ENCODE results near the gene PPP2R2C.

The PPP2R2C gene

DNA sequence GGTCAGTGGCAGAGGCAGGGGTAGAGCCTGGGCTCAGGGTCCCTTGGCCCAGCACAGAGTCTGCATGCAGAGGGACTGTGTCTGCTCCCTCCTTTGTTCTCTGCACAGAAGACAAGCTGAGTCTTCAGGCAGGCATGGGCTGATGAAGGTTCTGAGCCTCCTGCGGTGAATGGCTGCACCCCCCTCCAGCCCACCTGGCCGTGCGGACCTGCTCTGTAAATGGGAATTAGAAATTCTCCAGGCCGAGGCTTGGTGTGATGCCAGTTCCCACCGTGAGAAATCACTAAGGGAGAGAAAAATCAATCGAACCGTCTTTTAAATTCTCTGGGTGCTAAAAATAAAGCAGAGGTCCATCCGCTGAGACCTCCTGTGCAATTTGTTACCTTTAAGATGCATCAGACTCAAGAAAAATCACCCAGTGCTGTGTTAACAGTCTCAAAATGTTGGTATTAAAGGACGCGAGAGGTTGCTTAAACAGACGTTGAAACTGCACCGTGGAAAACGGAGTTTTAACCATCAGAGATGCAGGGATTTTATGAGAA lies 106.8 kb downstream of the PPP2R2C start:
- H3K27me3 Mint-ChIP-seq, result peaks cover 4% of the 10 kb centered on the region
- H3K36me3 Mint-ChIP-seq, result no peaks in the 10 kb centered on the region
- H3K4me1 Mint-ChIP-seq, result no peaks in the 10 kb centered on the region
- DNase-seq, result no peak
- H3K4me3 Mint-ChIP-seq, result no peak overlapping the region
- CTCF ChIA-PET, result no interaction called here
- H3K27ac Mint-ChIP-seq, result no peak overlapping the region
- H3K9me3 Mint-ChIP-seq, result no peaks in the 10 kb centered on the region

DNA sequence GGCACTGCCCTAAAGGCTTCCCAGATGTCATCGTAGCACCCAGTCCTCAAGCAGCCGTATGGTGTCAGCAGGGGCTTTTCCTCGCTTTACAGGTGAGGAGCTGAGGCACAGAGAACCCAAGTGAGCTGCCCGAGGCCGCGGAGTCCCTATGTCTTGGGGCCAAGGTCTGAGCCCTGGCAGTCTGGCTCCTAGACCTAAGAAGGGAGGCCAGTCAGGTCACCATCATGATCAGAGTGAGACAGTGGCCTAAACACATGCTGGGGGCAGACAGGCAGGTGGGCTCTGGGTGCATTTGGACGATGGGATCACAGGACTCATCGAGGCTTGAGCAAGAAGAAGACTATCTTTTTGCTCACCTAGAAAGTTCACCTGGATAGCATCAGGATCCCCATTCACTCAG lies 107.8 kb downstream of the PPP2R2C start:
- Mint-ChIP-seq H3K27me3 (peaks cover 4% of the 10 kb centered on the region), H3K27ac (no peak overlapping the region), H3K36me3 (no peaks in the 10 kb centered on the region), H3K4me3 (no peak overlapping the region), H3K4me1 (no peaks in the 10 kb centered on the region), H3K9me3 (no peaks in the 10 kb centered on the region)
- no peak for DNase-seq
- CTCF ChIA-PET, result no interaction called here

DNA sequence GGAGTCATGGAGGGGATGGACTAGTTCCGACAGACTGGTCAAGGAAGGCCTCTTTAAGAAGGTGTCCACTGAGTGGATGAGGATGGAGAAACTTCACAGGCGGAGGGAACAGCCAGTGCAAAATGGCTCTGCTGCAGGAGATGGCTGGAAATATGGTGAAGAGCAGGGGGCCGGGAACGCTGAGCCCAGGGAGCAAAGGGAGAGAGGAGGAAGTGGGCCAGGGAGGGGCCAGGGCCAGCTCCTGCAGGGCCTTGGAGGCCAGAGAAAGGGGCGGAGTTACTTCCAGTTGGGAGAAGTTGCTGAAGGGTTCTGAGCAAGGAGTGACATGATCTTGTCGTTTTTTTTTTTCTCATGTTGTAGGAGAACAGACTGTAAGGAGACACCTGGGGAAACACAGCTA lies 108.3 kb downstream of the PPP2R2C start:
- Mint-ChIP-seq H3K9me3 (no peaks in the 10 kb centered on the region), H3K27ac (no peak overlapping the region), H3K36me3 (no peaks in the 10 kb centered on the region), H3K4me1 (no peaks in the 10 kb centered on the region), H3K27me3 (peaks cover 4% of the 10 kb centered on the region), H3K4me3 (no peak overlapping the region)
- no peak for DNase-seq
- CTCF ChIA-PET, result no interaction called here

DNA sequence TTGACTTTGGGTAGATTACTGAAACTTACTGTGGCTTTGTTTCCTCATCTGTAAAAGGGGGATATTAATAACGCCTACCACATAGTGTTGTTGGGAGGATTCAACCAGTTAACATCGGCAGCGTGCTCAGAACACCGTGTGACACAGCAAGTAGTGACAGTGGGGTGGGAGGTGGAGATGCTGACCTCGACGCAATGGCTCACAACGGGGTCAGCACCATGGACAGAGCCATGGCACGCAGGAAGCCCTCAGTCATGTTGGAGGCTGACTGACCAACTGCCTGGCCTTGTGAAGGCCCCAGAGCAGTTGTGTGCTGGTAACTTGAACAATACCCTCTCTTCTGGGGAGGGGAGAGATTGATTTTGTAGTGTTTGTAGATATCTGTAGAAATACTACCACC lies 109.5 kb downstream of the PPP2R2C start:
- CTCF ChIA-PET, result no interaction called here
- H3K9me3 Mint-ChIP-seq, result no peaks in the 10 kb centered on the region
- no peaks in the 10 kb centered on the region for H3K36me3 Mint-ChIP-seq
- no peaks in the 10 kb centered on the region for H3K4me1 Mint-ChIP-seq
- peak; percentile 64 for DNase-seq
- H3K27ac Mint-ChIP-seq, result no peak overlapping the region
- H3K27me3 Mint-ChIP-seq, result peaks cover 4% of the 10 kb centered on the region
- no peak overlapping the region for H3K4me3 Mint-ChIP-seq

DNA sequence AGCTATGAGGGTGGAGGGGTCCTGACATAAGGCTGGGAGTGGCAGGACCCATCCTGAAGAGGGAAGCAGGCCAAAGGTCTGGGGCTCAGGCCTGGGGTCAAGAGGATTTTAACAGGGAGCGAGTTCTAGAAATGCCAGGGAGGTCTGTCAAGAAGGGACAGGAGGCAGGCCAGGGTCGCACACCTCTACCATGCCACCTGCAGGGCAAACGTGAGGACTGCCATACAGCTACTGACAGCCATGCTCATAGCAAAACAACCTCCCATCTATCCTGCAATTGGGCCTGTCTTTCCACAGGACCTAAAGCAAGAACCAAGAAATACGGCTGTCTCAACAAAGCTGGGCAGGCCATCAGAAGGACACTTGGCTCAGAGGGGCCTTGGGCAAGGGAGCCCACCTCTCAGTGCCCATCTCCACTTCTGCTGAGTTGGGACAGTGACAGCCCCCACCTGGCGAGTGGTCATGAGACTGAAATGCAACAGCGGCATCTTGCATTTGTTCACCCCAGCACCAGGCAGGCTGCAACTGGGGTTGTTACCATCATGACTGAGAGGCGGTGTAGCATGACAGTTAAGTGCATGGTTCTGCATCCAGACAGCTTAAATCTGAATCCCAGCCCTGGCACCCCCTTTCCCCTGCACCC lies 110.0 kb downstream of the PPP2R2C start:
- Mint-ChIP-seq H3K4me3 (no peak overlapping the region), H3K9me3 (no peaks in the 10 kb centered on the region), H3K36me3 (no peaks in the 10 kb centered on the region), H3K27ac (no peak overlapping the region), H3K4me1 (no peaks in the 10 kb centered on the region), H3K27me3 (peaks cover 4% of the 10 kb centered on the region)
- DNase-seq, result no peak
- CTCF ChIA-PET, result interaction anchor here (0.7 kb wide), 1 partner anchor 91 kb away, joined by 3 read pairs; no protein-coding TSS in a partner anchor

DNA sequence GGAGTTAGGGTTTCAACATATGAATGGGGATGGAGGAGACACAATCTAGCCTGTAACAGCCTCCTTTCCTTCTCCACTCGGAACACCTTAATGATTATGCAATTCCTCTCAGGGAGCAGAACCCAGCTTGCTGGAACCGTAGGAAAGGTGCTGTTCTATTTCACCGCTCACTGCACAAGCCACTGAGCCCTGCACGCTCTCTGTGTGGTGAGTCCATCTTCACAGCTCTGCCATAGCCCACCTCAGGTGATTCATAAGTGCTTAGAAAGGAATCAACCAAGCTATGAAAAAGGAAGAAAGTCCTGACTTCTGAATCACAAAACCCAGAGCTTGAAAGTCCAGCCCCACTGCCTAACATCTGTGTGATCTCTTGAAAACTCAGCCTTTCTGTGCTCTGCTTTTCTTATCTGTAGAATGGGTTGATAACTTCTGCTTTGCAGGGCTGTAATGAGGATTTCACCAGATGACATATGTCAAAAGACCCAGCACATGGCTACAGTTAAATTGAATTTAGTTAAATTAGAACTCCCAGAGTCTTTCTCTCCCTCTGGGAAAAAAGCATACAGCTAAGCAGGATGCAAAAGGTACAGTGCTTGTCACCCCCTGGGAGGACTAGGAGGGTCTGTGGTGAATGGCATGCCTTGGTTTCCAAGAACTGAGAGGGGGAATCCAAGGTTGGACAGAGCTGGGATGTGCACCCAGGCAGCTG lies 111.2 kb downstream of the PPP2R2C start:
- no peak for DNase-seq
- no peaks in the 10 kb centered on the region for H3K4me1 Mint-ChIP-seq
- no peaks in the 10 kb centered on the region for H3K36me3 Mint-ChIP-seq
- H3K9me3 Mint-ChIP-seq, result no peaks in the 10 kb centered on the region
- H3K4me3 Mint-ChIP-seq, result no peak overlapping the region
- CTCF ChIA-PET, result no interaction called here
- peaks cover 8% of the 10 kb centered on the region for H3K27me3 Mint-ChIP-seq
- H3K27ac Mint-ChIP-seq, result no peak overlapping the region

DNA sequence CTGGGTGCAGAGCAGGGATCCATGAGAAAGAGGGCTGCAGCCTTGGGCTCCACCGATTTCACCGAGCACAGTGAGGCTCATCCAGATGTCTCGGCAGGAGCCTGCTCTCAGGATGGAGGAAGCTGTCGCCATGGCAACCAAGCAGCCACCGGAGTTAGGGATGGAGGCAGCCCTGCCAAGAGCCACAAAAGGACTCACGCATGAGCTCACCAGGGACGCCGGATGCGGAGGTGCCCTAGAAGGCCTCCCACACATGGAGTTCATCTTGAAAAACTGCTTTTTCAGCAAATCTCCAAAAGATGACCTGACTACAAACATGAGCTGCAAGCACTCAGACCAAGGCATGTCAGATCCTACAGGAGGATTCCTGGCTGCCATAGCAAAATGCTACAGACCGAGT lies 112.0 kb downstream of the PPP2R2C start:
- no peak for DNase-seq
- H3K27me3 Mint-ChIP-seq, result peaks cover 8% of the 10 kb centered on the region
- no peak overlapping the region for H3K27ac Mint-ChIP-seq
- H3K9me3 Mint-ChIP-seq, result no peaks in the 10 kb centered on the region
- H3K4me1 Mint-ChIP-seq, result no peaks in the 10 kb centered on the region
- H3K4me3 Mint-ChIP-seq, result no peak overlapping the region
- CTCF ChIA-PET, result no interaction called here
- H3K36me3 Mint-ChIP-seq, result no peaks in the 10 kb centered on the region

DNA sequence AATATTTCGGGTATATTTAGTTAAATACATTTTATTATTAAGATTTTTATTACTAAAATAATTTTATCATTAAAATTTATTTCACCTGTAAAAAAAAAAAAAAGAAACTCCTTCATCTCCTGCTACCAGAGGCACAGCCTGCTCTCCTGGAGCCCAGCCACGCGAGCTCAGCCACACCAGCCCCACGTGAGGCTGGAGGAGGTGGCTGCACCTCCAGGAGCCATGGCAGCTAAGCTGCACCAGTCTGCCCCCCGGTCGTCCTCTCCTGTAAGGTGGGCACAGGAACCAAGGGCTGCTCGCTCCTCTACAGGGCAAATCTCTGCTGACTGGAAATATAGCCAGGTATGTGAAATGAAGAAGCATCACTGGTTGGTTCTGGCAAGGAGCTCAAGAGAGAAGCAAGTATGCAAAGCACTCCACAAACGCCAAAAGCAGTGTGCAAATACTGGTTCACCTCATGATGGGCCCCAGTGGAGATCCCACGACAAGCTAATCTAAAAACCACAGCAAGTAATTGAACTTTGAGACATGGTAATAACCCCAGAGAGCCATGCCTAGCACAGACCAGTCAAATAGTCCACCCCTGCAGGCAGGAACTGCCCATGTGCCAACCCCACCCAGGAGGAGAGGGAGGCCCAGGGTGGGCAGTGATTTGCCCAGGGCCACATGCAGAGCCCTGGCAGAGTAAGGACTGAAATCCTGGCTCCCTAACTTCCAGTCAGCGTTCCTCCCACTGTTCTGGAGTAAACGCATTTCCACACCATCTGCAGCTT lies 112.7 kb downstream of the PPP2R2C start:
- H3K4me1 Mint-ChIP-seq, result no peaks in the 10 kb centered on the region
- H3K36me3 Mint-ChIP-seq, result no peaks in the 10 kb centered on the region
- H3K4me3 Mint-ChIP-seq, result no peak overlapping the region
- no peak for DNase-seq
- CTCF ChIA-PET, result no interaction called here
- H3K9me3 Mint-ChIP-seq, result no peaks in the 10 kb centered on the region
- H3K27ac Mint-ChIP-seq, result no peak overlapping the region
- peaks cover 8% of the 10 kb centered on the region for H3K27me3 Mint-ChIP-seq

DNA sequence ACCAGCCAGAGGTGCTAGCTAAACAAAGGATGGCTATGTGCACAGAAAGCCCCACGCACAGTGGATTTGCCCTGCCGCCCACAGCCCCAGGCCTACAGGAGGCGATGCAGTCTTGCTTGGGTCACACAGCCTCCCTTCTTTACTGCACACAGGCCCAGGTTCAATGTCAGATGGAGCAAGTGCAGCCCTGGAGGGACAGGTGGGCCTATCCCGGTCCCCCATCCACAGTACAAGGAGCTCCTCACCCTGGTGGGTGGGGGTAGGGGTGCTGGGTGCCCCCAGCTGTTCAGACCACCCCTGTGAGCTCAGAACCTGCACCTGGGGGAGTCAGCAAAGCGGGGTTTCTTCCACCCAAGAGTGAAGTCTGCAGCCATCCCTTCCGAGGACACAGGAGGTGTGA lies 114.9 kb downstream of the PPP2R2C start:
- no peaks in the 10 kb centered on the region for H3K9me3 Mint-ChIP-seq
- H3K27ac Mint-ChIP-seq, result no peak overlapping the region
- H3K4me1 Mint-ChIP-seq, result no peaks in the 10 kb centered on the region
- H3K36me3 Mint-ChIP-seq, result no peaks in the 10 kb centered on the region
- CTCF ChIA-PET, result no interaction called here
- no peak for DNase-seq
- H3K4me3 Mint-ChIP-seq, result no peak overlapping the region
- H3K27me3 Mint-ChIP-seq, result peaks cover 8% of the 10 kb centered on the region

DNA sequence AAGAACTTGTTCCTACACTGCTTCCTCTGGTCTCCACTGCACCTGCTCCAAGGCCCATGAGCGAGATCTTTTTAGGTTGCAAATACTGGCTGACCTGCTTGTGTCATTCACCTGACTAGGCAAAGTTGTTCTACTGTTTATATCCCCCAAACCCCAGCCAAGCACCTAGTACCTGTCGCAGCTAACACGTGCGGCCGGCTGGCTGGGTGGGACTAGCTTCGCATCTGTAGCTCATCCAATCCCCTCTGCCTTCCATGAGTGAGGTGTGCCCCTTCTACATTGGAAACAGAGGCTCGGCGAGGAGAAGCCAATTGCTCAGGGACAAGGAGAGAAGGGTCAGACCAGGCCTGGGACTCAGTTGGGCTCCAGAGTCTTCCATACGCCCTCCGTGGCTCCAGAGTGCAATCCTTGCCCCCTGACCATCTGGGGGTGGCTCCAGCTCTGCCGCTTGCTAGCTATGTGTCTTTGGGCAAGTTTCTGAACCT lies 116.3 kb downstream of the PPP2R2C start:
- Mint-ChIP-seq H3K27ac (no peak overlapping the region), H3K9me3 (no peaks in the 10 kb centered on the region), H3K36me3 (no peaks in the 10 kb centered on the region), H3K4me3 (no peak overlapping the region), H3K4me1 (no peaks in the 10 kb centered on the region), H3K27me3 (peaks cover 4% of the 10 kb centered on the region)
- no peak for DNase-seq
- CTCF ChIA-PET, result no interaction called here

DNA sequence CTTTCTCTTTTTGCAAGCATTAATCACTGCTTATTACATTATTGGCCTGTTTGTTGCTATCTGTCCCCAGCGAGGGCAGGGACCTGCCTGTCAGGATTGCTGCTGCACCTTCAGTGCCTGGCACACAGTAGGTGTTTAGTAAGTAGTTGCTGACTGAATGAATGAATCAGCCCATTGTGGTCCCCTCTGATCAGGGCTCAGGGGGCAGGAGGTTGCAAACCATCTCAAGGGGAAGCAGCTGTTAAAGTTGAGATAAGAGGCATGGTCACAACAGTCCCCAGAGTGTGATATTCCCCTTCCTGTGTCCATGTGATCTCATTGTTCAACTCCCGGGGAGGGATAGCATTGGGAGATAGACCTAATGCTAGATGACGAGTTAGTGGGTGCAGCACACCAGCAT lies 117.4 kb downstream of the PPP2R2C start:
- H3K27ac Mint-ChIP-seq, result no peak overlapping the region
- peaks cover 4% of the 10 kb centered on the region for H3K27me3 Mint-ChIP-seq
- CTCF ChIA-PET, result interaction anchor here (0.9 kb wide), 1 partner anchor 24 kb away, joined by 4 read pairs; no protein-coding TSS in a partner anchor
- H3K36me3 Mint-ChIP-seq, result no peaks in the 10 kb centered on the region
- no peaks in the 10 kb centered on the region for H3K9me3 Mint-ChIP-seq
- H3K4me3 Mint-ChIP-seq, result no peak overlapping the region
- no peaks in the 10 kb centered on the region for H3K4me1 Mint-ChIP-seq
- DNase-seq, result no peak

DNA sequence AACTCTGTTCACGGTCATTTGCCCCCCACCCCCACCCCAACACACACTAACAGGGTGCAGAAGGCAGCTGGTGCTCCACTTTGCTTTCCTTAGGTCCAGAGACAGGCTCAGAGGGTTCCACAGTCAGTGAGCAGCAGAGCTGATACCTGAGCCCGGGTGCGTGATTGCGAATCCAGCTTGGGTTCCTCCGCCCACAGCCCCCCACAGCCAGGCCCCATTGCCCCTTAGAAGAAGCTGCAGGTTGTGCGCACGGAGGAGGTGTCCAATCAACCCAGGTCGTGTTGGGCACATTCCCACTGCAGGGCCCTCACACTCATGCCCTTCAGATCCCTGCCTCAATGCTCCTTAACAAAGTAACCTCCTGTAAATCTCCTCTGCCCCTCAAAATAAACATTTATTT lies 117.8 kb downstream of the PPP2R2C start:
- Mint-ChIP-seq H3K4me1 (no peaks in the 10 kb centered on the region), H3K36me3 (no peaks in the 10 kb centered on the region), H3K27ac (no peak overlapping the region), H3K4me3 (no peak overlapping the region), H3K9me3 (no peaks in the 10 kb centered on the region), H3K27me3 (peaks cover 4% of the 10 kb centered on the region)
- CTCF ChIA-PET, result interaction anchor here (0.9 kb wide), 1 partner anchor 24 kb away, joined by 4 read pairs; no protein-coding TSS in a partner anchor
- no peak for DNase-seq

DNA sequence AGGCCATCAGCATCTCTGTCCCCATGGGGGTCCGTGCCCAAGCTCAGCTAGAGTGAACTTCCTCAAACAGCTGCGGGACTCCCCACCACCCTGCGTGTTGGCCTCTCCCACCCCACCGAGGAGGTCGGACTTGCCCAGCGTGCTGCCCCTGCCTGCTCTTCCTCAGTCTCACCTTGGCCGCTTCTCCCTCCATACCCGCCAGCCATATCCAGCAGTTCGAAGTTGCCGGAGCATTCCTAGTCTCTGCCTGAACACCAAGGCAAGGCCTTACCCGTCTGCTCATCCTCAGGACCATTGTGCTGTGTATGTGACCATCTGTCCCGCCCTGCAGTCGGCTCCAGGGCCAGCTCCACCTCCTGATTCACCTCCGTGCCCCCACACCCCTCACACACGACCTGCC lies 118.3 kb downstream of the PPP2R2C start:
- H3K27ac Mint-ChIP-seq, result no peak overlapping the region
- no peaks in the 10 kb centered on the region for H3K4me1 Mint-ChIP-seq
- DNase-seq, result no peak
- CTCF ChIA-PET, result interaction anchor here (0.9 kb wide), 1 partner anchor 23 kb away, joined by 4 read pairs; no protein-coding TSS in a partner anchor
- no peak overlapping the region for H3K4me3 Mint-ChIP-seq
- H3K36me3 Mint-ChIP-seq, result no peaks in the 10 kb centered on the region
- H3K9me3 Mint-ChIP-seq, result no peaks in the 10 kb centered on the region
- peaks cover 6% of the 10 kb centered on the region for H3K27me3 Mint-ChIP-seq

DNA sequence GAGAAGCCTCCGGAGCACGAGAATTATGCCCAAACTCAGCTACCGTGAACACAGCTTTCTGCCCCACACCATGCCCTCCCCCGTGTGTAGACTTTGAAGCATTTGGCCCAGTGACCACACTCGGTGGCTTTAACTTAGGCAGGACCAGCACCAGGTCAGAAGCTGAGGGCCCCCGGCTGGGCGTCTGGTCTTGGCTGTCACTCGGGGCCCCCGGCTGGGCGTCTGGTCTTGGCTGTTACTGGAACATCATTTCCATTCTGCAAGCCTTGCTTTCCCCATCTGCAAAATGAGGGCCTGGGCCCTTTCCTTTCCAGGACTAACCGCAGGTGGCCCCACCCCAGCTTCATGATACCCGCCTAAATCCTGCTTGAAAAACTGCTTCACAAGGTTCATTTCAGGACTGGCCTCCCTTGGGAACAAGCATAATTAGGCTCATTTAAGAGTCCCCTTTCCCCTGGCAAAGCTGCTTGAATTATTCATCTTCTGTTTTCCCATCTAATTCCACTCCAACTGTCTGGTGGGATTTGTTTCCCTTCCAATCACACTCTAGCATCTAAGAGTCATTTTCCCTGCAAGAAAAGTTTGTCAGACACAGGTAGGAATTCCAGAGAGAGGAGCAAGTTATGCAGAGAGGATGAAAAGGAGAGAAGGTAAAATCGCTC lies 120.3 kb downstream of the PPP2R2C start:
- H3K27me3 Mint-ChIP-seq, result peaks cover 14% of the 10 kb centered on the region
- no peak overlapping the region for H3K4me3 Mint-ChIP-seq
- no peaks in the 10 kb centered on the region for H3K36me3 Mint-ChIP-seq

More for the DNA sequence above, 120.3 kb downstream of the PPP2R2C start:
- CTCF ChIA-PET, result no interaction called here
- H3K27ac Mint-ChIP-seq, result no peak overlapping the region
- DNase-seq, result no peak
- H3K4me1 Mint-ChIP-seq, result no peaks in the 10 kb centered on the region
- H3K9me3 Mint-ChIP-seq, result no peaks in the 10 kb centered on the region

Measured in activated naive CD4-positive, alpha-beta T cell treated with anti-CD3 and anti-CD28 coated beads, Interleukin-2, amount 10 ng/mL, durations not matched to agents 7 days and 5 days (primary cell).